ENCODE measurements around the gene TMEM95.
A peak's percentile ranks its signal among the peaks of the same experiment; 100 is the strongest.
"Not testable (repeated sequence)": the region's sequence is repeated elsewhere in the genome, so short reads cannot be mapped to it uniquely, and the experiment has no call there.

TMEM95 gene

DNA sequence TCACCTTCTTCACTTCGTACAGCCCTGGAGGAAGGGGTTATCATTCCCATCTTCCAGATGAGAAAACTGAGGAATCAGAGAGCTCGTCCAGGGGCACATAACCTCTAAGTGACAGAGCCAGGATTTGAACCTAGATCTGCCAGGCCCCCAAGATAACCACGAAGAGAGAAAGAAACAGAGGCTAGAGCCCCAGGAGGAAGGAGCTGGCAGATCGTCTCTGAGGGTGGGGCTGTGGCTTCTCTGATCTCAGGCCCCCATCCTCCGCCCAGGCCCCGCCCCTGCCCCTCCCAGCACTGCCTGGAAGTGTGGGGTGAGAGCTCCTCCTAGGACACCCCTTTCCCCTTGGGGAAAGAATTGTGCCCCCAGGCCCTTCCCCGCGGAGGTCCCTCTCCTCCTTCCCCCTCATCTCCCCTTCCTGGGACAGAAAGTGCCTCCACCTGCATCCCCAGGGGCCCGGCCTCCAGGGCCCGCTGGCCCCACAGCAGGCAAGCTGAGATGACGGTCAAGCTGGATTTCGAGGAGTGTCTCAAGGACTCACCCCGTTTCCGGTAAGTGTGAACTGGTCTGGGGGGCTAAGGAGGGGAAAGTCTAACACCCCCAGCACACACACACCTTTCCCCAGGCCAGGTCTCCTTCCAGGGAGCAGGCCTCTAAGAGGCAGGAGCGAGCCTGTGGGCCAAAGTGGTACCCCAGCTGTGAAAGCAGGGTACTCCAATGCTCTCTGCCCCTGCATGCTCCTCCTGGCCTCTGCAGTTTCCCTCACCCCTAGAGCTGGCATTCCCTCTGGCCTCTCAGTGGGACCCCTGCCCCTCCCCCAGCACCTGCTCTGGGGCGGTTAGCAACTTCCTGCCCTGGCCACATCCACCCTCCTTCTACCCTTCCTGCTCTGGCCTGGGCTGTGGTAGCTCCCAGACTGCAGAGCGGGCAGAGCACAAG, 18.4 kb upstream of the TMEM95 start, which contains the start of gene ACAP1:
ACAP1 (plus strand) TSS at position 290 of the 936 bp plus-strand sequence; CDS start at position 496, 206 bp downstream.
- no peak within 1 kb of the TSS for H3K4me3 ChIP-seq (ENCODE audit: low read length)

DNA sequence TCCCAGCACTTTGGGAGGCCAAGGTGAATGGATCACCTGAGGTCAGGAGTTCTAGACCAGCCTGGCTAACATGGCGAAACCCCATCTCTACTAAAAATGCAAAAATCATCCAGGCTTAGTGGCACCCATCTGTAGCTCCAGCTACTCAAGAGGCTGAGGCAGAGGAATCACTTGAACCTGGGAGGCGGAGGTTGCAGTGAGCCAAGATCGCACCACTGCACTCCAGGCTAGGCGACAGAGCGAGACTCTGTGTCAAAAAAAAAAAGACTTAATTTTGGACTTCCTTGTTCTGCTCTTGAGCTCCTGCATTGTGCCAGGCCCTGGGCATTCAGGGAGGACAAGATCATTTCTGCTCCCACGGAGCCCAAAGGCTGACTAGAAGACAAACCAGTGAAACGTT, 17.4 kb upstream of the TMEM95 start:
- H3K36me3 ChIP-seq (ENCODE audit: insufficient read depth, low read length); H3K4me3 ChIP-seq (ENCODE audit: low read length); H3K9ac ChIP-seq (ENCODE audit: low read depth, low read length); H3K4me2 ChIP-seq (ENCODE audit: low read length); H3K4me1 ChIP-seq (ENCODE audit: control insufficient read depth, insufficient read depth, low read length); H3K9me3 ChIP-seq (replicated peaks; ENCODE audit: low read length): not testable (repeated sequence)
- peaks cover 27% of the 10 kb centered on the region for H3K27me3 ChIP-seq (ENCODE audit: control insufficient read depth, insufficient read depth, low read length)

More for the DNA sequence above, 18.4 kb upstream of the TMEM95 start, which contains the start of gene ACAP1:
- no peaks in the 10 kb centered on the region for H3K36me3 ChIP-seq (ENCODE audit: insufficient read depth, low read length)
- no peaks in the 10 kb centered on the region for H3K9me3 ChIP-seq (replicated peaks; ENCODE audit: low read length)
- H3K27me3 ChIP-seq (ENCODE audit: control insufficient read depth, insufficient read depth, low read length) = peaks cover 19% of the 10 kb centered on the region
- no peak within 1 kb of the TSS for H3K9ac ChIP-seq (ENCODE audit: low read depth, low read length)
- no peak within 1 kb of the TSS for H3K4me2 ChIP-seq (ENCODE audit: low read length)
- no peaks in the 10 kb centered on the region for H3K4me1 ChIP-seq (ENCODE audit: control insufficient read depth, insufficient read depth, low read length)

DNA sequence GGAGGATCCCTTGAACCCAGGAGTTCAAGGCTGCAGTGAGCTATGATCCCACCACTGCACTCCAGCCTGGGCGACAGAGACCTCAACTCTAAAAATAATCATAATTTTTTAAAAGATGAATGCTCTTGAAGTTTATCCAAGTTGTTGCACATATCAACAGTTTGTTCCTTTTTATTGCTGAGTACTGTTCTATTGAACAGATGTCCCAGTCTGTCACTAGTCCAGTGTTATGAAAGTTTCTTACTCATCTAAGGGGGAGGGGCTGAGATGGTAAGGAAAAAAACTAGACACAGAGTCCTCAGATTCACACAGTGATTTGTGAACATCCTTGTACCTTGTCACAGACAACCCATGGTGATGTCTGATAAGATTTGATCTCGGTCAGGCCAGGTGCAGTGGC, 14.8 kb upstream of the TMEM95 start:
- Histone ChIP-seq H3K36me3 (ENCODE audit: insufficient read depth, low read length) (no peaks in the 10 kb centered on the region), H3K9ac (ENCODE audit: low read depth, low read length) (no peak overlapping the region), H3K4me2 (ENCODE audit: low read length) (no peak overlapping the region), H3K9me3 (replicated peaks; ENCODE audit: low read length) (no peaks in the 10 kb centered on the region), H3K4me3 (ENCODE audit: low read length) (no peak overlapping the region), H3K4me1 (ENCODE audit: control insufficient read depth, insufficient read depth, low read length) (no peaks in the 10 kb centered on the region), H3K27me3 (ENCODE audit: control insufficient read depth, insufficient read depth, low read length) (peaks cover 42% of the 10 kb centered on the region)

- peaks cover 36% of the 10 kb centered on the region for H3K27me3 ChIP-seq (ENCODE audit: control insufficient read depth, insufficient read depth, low read length)
- no peaks in the 10 kb centered on the region for H3K4me1 ChIP-seq (ENCODE audit: control insufficient read depth, insufficient read depth, low read length)
- H3K4me2 ChIP-seq (ENCODE audit: low read length) = no peak overlapping the region
- H3K4me3 ChIP-seq (ENCODE audit: low read length) = no peak overlapping the region
- H3K36me3 ChIP-seq (ENCODE audit: insufficient read depth, low read length) = no peaks in the 10 kb centered on the region
- no peak overlapping the region for H3K9ac ChIP-seq (ENCODE audit: low read depth, low read length)
- no peaks in the 10 kb centered on the region for H3K9me3 ChIP-seq (replicated peaks; ENCODE audit: low read length)
Observed at GRCh38 chr17:7341842-7342241, 13.1 kb upstream of the TMEM95 start.

GRCh38 chr17:7343250-7343649, 11.7 kb upstream of the TMEM95 start:
- Histone ChIP-seq H3K36me3 (ENCODE audit: insufficient read depth, low read length) (no peaks in the 10 kb centered on the region), H3K4me3 (ENCODE audit: low read length) (no peak overlapping the region), H3K9me3 (replicated peaks; ENCODE audit: low read length) (no peaks in the 10 kb centered on the region), H3K4me1 (ENCODE audit: control insufficient read depth, insufficient read depth, low read length) (no peaks in the 10 kb centered on the region), H3K9ac (ENCODE audit: low read depth, low read length) (no peak overlapping the region), H3K27me3 (ENCODE audit: control insufficient read depth, insufficient read depth, low read length) (peaks cover 34% of the 10 kb centered on the region), H3K4me2 (ENCODE audit: low read length) (no peak overlapping the region)

GRCh38 chr17:7346761-7347614, 8.0 kb upstream of the TMEM95 start:
- Histone ChIP-seq H3K27me3 (ENCODE audit: control insufficient read depth, insufficient read depth, low read length) (peaks cover 26% of the 10 kb centered on the region), H3K36me3 (ENCODE audit: insufficient read depth, low read length) (no peaks in the 10 kb centered on the region), H3K4me2 (ENCODE audit: low read length) (no peak overlapping the region), H3K9ac (ENCODE audit: low read depth, low read length) (no peak overlapping the region), H3K4me1 (ENCODE audit: control insufficient read depth, insufficient read depth, low read length) (peaks cover 14% of the 10 kb centered on the region), H3K4me3 (ENCODE audit: low read length) (no peak overlapping the region), H3K9me3 (replicated peaks; ENCODE audit: low read length) (no peaks in the 10 kb centered on the region)

GRCh38 chr17:7347630-7348477, 7.1 kb upstream of the TMEM95 start:
- Histone ChIP-seq H3K4me2 (ENCODE audit: low read length) (no peak overlapping the region), H3K4me3 (ENCODE audit: low read length) (no peak overlapping the region), H3K4me1 (ENCODE audit: control insufficient read depth, insufficient read depth, low read length) (peaks cover 19% of the 10 kb centered on the region), H3K36me3 (ENCODE audit: insufficient read depth, low read length) (no peaks in the 10 kb centered on the region), H3K9ac (ENCODE audit: low read depth, low read length) (no peak overlapping the region), H3K27me3 (ENCODE audit: control insufficient read depth, insufficient read depth, low read length) (peaks cover 22% of the 10 kb centered on the region), H3K9me3 (replicated peaks; ENCODE audit: low read length) (no peaks in the 10 kb centered on the region)

GRCh38 chr17:7348478-7349242, 6.3 kb upstream of the TMEM95 start:
- Histone ChIP-seq H3K9me3 (replicated peaks; ENCODE audit: low read length) (no peaks in the 10 kb centered on the region), H3K36me3 (ENCODE audit: insufficient read depth, low read length) (no peaks in the 10 kb centered on the region), H3K27me3 (ENCODE audit: control insufficient read depth, insufficient read depth, low read length) (peaks cover 14% of the 10 kb centered on the region), H3K4me2 (ENCODE audit: low read length) (no peak overlapping the region), H3K4me3 (ENCODE audit: low read length) (no peak overlapping the region), H3K4me1 (ENCODE audit: control insufficient read depth, insufficient read depth, low read length) (peaks cover 26% of the 10 kb centered on the region), H3K9ac (ENCODE audit: low read depth, low read length) (no peak overlapping the region)

DNA sequence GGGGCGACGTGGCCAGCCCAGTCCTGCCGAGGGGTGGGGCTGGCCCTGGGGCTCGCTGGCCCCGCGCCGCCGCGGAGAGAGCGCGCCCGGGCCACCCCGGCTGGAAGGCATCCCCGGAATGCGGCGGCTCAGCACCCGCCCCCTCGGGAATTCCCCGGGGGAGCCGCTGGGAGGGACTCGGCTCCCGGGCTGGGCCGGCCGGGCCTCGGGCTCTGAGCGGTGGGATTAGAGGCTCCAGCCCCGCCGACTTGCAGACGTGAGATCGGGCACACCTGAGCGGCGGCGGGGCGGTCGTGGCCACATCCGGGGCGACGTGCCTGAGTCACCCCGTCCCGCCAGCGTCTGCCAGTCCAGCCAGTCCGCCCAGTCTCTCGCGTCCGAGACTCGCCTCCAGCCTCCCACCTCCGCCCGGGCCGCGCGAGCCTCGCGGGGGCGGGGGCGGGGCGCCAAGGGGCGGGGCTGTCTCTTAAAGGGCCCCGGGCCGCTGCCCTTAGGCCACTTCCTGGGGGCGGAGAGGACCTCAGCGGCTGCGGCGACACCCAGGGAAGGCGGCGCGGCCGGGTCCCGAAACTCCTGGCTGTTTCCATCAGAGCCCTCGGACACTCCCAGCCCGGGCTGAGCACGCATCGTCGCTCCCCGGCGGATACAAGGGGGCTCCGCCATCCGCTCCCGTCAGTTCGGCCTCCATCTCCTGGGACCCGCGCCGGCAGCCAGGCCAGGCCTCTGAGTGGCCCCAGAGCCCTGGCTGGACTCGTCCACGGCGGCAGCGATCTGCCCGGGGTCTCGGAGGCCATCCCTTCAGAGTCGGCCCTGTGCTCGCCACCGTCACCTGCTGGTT, 3.1 kb upstream of the TMEM95 start, which contains the start of gene KCTD11:
KCTD11 (plus strand) TSS at position 498 of the 838 bp plus-strand sequence.
- Histone ChIP-seq H3K4me2 (ENCODE audit: low read length) (peak within 1 kb of the TSS; percentile 82), H3K36me3 (ENCODE audit: insufficient read depth, low read length) (no peaks in the 10 kb centered on the region), H3K4me1 (ENCODE audit: control insufficient read depth, insufficient read depth, low read length) (peaks cover 49% of the 10 kb centered on the region), H3K4me3 (ENCODE audit: low read length) (peak within 1 kb of the TSS; percentile 97), H3K9ac (ENCODE audit: low read depth, low read length) (peak within 1 kb of the TSS; percentile 99), H3K9me3 (replicated peaks; ENCODE audit: low read length) (no peaks in the 10 kb centered on the region), H3K27me3 (ENCODE audit: control insufficient read depth, insufficient read depth, low read length) (no peaks in the 10 kb centered on the region)

- Histone ChIP-seq H3K9me3 (replicated peaks; ENCODE audit: low read length) (no peaks in the 10 kb centered on the region), H3K4me1 (ENCODE audit: control insufficient read depth, insufficient read depth, low read length) (peaks cover 49% of the 10 kb centered on the region), H3K27me3 (ENCODE audit: control insufficient read depth, insufficient read depth, low read length) (no peaks in the 10 kb centered on the region), H3K36me3 (ENCODE audit: insufficient read depth, low read length) (no peaks in the 10 kb centered on the region), H3K4me3 (ENCODE audit: low read length) (peak overlapping the region; percentile 97), H3K9ac (ENCODE audit: low read depth, low read length) (peak overlapping the region; percentile 99), H3K4me2 (ENCODE audit: low read length) (peak overlapping the region; percentile 82)
Observed at GRCh38 chr17:7352503-7352889, 2.5 kb upstream of the TMEM95 start.

All from skeletal muscle satellite cell (primary cell).